D341Med (cell line): Measurements from ENCODE around the gene APOD.

Experiments
- DNase-seq: peaks from one replicate; pipeline ENCODE4 v3.0.0; 2012; ENCODE audit warnings: low spot score

APOD gene

GRCh38 chr3:195587406-195587805 lies 3.7 kb upstream of the APOD start:
- DNase-seq = no peak

GRCh38 chr3:195584543-195584870 lies 767 bp upstream of the APOD start:
- no peak for DNase-seq

GRCh38 chr3:195582947-195583346 lies 793 bp downstream of the APOD start:
- no peak for DNase-seq

- no peak for DNase-seq
Measured at GRCh38 chr3:195580744-195581443, 2.8 kb downstream of the APOD start.

- no peak for DNase-seq
Measured at GRCh38 chr3:195579281-195579680, 4.5 kb downstream of the APOD start.

- no peak for DNase-seq
Measured at GRCh38 chr3:195578565-195578964, 5.2 kb downstream of the APOD start.

GRCh38 chr3:195577645-195578177 lies 6.0 kb downstream of the APOD start:
- no peak for DNase-seq

GRCh38 chr3:195574497-195575304 lies 9.0 kb downstream of the APOD start:
- no peak for DNase-seq

- no peak for DNase-seq
Measured at GRCh38 chr3:195573611-195574496, 9.9 kb downstream of the APOD start.

GRCh38 chr3:195571361-195571760 lies 12.4 kb downstream of the APOD start:
- DNase-seq = no peak

- DNase-seq = no peak
Measured at GRCh38 chr3:195570912-195571311, 12.8 kb downstream of the APOD start.

GRCh38 chr3:195570344-195570743 lies 13.4 kb downstream of the APOD start:
- no peak for DNase-seq

- DNase-seq = no peak
Measured at GRCh38 chr3:195568630-195569029, 15.1 kb downstream of the APOD start.

GRCh38 chr3:195566797-195567196 lies 16.9 kb downstream of the APOD start:
- no peak for DNase-seq

- DNase-seq = no peak
Measured at GRCh38 chr3:195565716-195566115, 18.0 kb downstream of the APOD start.

- DNase-seq = no peak
Measured at GRCh38 chr3:195563317-195563716, 20.4 kb downstream of the APOD start.

- no peak for DNase-seq
Measured at GRCh38 chr3:195559723-195560409, 23.9 kb downstream of the APOD start.

- DNase-seq = peak; percentile 63
Measured at GRCh38 chr3:195558602-195559001, 25.1 kb downstream of the APOD start.

- DNase-seq = no peak
Measured at GRCh38 chr3:195557322-195557721, 26.4 kb downstream of the APOD start.

GRCh38 chr3:195556390-195556789 lies 27.4 kb downstream of the APOD start:
- DNase-seq = no peak

- DNase-seq = no peak
Measured at GRCh38 chr3:195555110-195555509, 28.6 kb downstream of the APOD start.

GRCh38 chr3:195554458-195554857 lies 29.3 kb downstream of the APOD start:
- no peak for DNase-seq
